BLaER1 treated with 17β-estradiol and CSF1 and Interleukin-3, amounts not matched to agents 10 nM and 100 nM (cell line): ENCODE data around the gene SMAD6.

Experiments used
- H3K27ac ChIP-seq, 11 experiments: shearing (Covaris generic); formaldehyde crosslinking; 2 replicates each; pipeline ENCODE4 v1.8.1; 2022
- H3K27me3 ChIP-seq, 11 experiments: shearing (Covaris generic); formaldehyde crosslinking; 2 replicates each; pipeline ENCODE4 v1.8.1; 2022
- H3K36me3 ChIP-seq, 11 experiments: shearing (Covaris generic); formaldehyde crosslinking; 2 replicates each; pipeline ENCODE4 v1.8.1; 2022
- H3K4me1 ChIP-seq, 10 experiments: shearing (Covaris generic); formaldehyde crosslinking; 2 replicates each; pipeline ENCODE4 v1.8.1; 2022
- H3K4me2 ChIP-seq, 11 experiments: shearing (Covaris generic); formaldehyde crosslinking; 2 replicates each; pipeline ENCODE4 v1.8.1; 2022
- H3K4me3 ChIP-seq, 10 experiments: shearing (Covaris generic); formaldehyde crosslinking; 2 replicates each; pipeline ENCODE4 v1.8.1; 2022
- H3K9ac ChIP-seq, 11 experiments: shearing (Covaris generic); formaldehyde crosslinking; 2 replicates each; pipeline ENCODE4 v1.8.1; 2022
- H3K9me3 ChIP-seq, 11 experiments: shearing (Covaris generic); formaldehyde crosslinking; replicated peaks in 1 of 11; 2 replicates each; pipeline ENCODE4 v1.8.1; 2022
- H4K20me1 ChIP-seq, 11 experiments: shearing (Covaris generic); formaldehyde crosslinking; 2 replicates each; pipeline ENCODE4 v1.8.1; 2022
- Cebpa-rat ChIP-seq, 11 experiments: shearing (Covaris generic); IDR thresholded peaks; 2 replicates each; pipeline ENCODE4 v1.8.1; 2022

The SMAD6 gene

DNA sequence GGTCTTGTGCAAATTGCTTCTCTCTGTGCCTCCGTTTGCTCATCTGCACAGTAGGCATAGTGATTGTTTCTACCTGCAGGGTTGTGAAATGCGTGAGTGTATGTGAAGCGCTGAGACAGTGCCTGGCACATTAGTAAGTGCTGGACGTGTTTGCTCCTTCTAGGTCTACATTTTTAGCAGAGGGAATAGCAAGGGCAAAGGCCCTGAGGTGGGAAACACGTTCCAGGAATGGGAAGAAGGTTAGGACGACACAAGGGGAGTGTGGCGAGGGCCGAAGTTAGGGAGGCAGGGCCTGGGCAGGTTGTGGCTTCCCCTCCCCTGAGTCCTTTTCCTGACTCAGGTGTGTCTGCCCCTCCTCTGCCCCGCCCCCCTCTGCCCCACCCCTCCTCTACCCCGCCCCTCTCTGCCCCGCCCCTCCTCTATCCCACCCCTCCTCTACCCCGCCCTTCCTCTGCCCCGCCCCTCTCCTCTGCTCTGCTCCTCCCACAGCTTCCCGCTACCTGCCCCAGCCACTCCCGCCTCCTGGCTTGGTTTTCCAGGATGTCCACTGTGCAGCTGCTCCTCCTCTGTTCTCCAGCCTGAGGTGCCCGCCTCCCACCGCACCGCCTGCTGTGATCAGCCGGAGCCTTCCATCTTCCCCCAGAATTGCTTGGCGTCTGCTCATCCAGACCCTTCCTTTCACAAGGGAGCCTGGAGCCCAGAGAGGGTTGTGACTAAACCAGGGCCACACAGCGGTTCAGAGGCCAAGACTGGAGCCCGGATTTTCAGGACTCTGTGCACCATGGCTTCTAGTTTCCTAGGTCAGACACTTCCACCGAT, 31.1 kb upstream of the SMAD6 start:
- Histone ChIP-seq H3K4me2 (no peak overlapping the region), H3K27me3 (no peaks in the 10 kb centered on the region), H3K9ac (no peak overlapping the region), H3K4me1 (peaks cover 18 to 33% (median 28%) of the 10 kb centered on the region in 10 experiments), H4K20me1 (no peaks in the 10 kb centered on the region), H3K9me3 (peaks cover 0 to 15% (median 5%) of the 10 kb centered on the region in 11 experiments; a peak in 12 of 22 replicates), H3K36me3 (no peaks in the 10 kb centered on the region), H3K4me3 (no peak overlapping the region), H3K27ac (no peak overlapping the region)
- no peak for TF ChIP-seq Cebpa-rat (IDR thresholded peaks at IDR 0.05)

DNA sequence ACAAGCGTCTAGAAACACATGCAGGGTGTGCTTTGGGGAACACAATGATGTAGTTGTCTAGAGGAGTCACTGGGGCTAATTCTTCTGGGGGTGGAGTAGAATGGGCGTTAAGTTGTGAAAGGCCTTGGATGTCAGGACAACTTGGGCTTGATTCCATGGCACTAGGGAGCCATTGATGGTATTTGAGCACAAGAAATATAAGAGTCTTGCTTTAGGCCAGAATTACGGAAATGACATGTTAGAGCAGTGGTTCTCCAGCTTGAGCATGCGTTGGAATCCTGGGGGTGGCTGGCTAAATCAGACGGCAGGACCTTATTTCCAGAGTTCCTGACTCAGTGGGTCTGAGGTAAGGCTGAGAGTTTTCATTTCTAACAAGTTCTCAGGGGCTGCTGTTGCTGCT, 29.2 kb upstream of the SMAD6 start:
- H3K27me3 ChIP-seq, result no peaks in the 10 kb centered on the region
- no peaks in the 10 kb centered on the region for H4K20me1 ChIP-seq
- H3K9ac ChIP-seq, result peak overlapping the region in 4 of 11 experiments; percentile 10 to 51 (median 19); a peak in 5 of 22 replicates
- peak overlapping the region in 8 of 11 experiments; percentile 44 to 71 (median 58); a peak in 15 of 22 replicates for H3K27ac ChIP-seq
- H3K4me1 ChIP-seq, result peaks cover 18 to 42% (median 35%) of the 10 kb centered on the region in 10 experiments
- no peak overlapping the region for H3K4me3 ChIP-seq
- no peaks in the 10 kb centered on the region for H3K36me3 ChIP-seq
- H3K4me2 ChIP-seq, result peak overlapping the region in 10 of 11 experiments; percentile 23 to 70 (median 42); a peak in 11 of 22 replicates
- no peak for TF ChIP-seq Cebpa-rat (IDR thresholded peaks at IDR 0.05)
- peaks cover 0 to 9% (median 3%) of the 10 kb centered on the region in 11 experiments; a peak in 12 of 22 replicates for H3K9me3 ChIP-seq

DNA sequence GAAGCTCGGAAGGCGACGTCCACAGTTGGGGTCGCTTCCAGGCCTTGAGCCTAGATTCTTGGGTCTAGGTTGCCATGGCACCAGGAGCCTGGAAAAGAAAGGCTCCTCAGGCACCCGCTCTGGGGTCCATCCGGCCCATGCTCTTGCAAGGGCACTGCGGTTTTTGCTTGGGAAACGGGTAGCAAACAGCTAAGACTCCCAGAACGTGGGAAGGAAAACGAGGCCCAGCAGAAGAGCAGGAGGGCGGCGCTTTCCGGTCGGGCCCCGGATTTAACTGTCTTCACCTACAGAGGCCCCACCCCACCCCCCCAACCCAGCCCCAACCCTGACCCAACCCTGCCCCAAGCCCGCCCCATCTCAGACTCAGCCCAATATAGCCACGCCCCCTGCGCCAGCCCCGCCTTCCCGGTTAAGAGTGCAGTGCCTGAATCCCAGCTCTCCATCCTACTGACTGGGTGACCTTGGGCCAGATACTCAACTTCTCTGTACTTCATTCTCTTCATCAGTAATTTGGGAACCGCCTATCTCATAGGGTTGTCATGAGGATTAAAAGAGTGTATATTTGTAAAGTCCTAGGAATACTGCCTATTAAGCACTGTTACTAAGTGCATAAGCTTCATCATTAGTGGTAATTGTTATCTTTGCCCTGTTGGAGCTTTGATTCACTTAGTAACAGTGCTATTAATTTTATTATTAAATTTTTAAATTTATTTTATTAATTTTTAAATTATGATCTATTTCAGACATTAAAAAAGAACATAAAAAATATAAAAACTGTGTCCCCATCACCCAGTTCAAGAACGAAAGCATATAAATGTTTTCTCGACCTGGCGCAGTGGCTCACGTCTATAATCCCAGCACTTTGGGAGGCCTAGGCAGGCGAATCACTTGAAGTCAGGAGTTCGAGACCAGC, 28.4 kb upstream of the SMAD6 start:
- peak overlapping the region in 8 of 11 experiments; percentile 44 to 71 (median 58); a peak in 15 of 22 replicates for H3K27ac ChIP-seq
- peak overlapping the region in 10 of 11 experiments; percentile 70 to 88 (median 78); a peak in 19 of 22 replicates for H3K4me2 ChIP-seq
- peaks cover 0 to 5% (median 0%) of the 10 kb centered on the region in 11 experiments; a peak in 4 of 22 replicates for H3K9me3 ChIP-seq
- H4K20me1 ChIP-seq, result no peaks in the 10 kb centered on the region
- H3K27me3 ChIP-seq, result no peaks in the 10 kb centered on the region
- H3K36me3 ChIP-seq, result no peaks in the 10 kb centered on the region
- no peak for TF ChIP-seq Cebpa-rat (IDR thresholded peaks at IDR 0.05)
- no peak overlapping the region for H3K4me3 ChIP-seq
- H3K9ac ChIP-seq, result peak overlapping the region in 4 of 11 experiments; percentile 10 to 51 (median 19); a peak in 5 of 22 replicates
- H3K4me1 ChIP-seq, result peaks cover 18 to 50% (median 43%) of the 10 kb centered on the region in 10 experiments

DNA sequence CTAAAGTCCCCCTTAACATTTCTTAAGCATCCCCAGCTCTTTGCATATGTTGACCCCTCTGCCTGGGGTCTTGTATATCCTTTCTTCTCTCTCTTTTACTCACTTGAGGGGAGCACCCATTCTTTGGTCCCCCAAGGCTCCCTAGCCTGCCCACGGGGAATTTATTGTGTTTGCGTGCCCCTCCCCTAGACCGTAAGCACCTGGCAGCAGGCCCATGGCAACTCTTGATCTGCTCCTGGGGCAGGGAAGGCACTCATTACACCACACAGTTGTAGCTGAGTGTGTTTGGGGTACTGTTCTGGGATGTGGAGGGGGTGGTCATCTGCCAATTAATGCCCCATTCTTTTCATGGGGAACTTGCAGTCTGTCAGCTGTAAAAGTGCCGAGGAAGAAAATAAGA, 27.3 kb upstream of the SMAD6 start:
- no peak overlapping the region; a peak in 1 of 20 replicates for H3K4me3 ChIP-seq
- H3K27me3 ChIP-seq, result no peaks in the 10 kb centered on the region
- no peaks in the 10 kb centered on the region for H4K20me1 ChIP-seq
- no peak for TF ChIP-seq Cebpa-rat (IDR thresholded peaks at IDR 0.05)
- H3K27ac ChIP-seq, result peak overlapping the region in 8 of 11 experiments; percentile 8 to 62 (median 40); a peak in 14 of 22 replicates
- peak overlapping the region; percentile 55 to 88 (median 78) for H3K4me2 ChIP-seq
- peaks cover 0 to 5% (median 0%) of the 10 kb centered on the region in 11 experiments; a peak in 3 of 22 replicates for H3K9me3 ChIP-seq
- no peaks in the 10 kb centered on the region for H3K36me3 ChIP-seq
- H3K9ac ChIP-seq, result 0 out of 22 replicates have a peak overlapping the region, but pooled peaks of 2 of the 11 experiments have one; percentile 16 to 24
- peaks cover 18 to 51% (median 46%) of the 10 kb centered on the region in 10 experiments for H3K4me1 ChIP-seq

DNA sequence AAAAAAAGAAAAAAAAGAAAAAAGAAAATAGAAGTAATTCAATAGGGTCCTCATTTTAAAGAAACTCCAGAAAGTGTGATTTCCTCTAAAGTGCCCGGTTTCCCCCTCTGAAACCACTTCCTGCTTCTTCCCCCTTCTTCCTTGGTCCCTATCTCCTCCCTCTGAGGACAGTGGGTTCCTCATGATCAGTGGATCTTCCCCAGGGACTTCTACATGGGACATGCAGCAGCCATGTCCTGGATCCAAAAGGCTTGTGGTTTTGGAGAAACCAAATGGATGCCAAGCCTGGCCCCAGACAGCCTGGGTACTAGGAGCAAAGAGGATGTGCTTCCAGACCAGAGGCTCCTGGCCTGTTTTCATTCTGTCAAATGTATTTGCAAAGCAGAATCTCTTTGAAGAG, 26.6 kb upstream of the SMAD6 start:
- H3K27ac ChIP-seq, result peak overlapping the region in 7 of 11 experiments; percentile 10 to 62 (median 46); a peak in 12 of 22 replicates

DNA sequence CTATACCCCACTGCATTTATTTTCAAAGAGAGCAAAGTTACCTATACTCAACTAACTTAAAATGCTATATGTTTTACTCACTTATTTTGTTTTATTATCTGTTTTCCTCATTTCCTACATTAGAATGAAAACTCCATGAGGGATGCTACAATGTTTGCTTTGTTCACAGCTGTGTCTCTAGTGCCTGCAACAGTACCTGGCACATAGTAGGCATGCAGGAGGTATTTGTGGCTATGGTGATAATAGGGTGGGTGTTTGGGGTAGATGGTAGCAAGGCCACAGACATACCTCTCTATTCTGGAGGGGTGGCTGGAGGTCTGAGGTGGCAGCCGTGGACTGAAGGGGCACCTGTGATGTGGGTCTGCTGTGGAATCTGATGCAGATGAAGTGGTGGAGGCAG, 24.7 kb upstream of the SMAD6 start:
- no peaks in the 10 kb centered on the region for H4K20me1 ChIP-seq
- H3K27me3 ChIP-seq, result no peaks in the 10 kb centered on the region
- no peak for TF ChIP-seq Cebpa-rat (IDR thresholded peaks at IDR 0.05)
- H3K4me2 ChIP-seq, result no peak overlapping the region
- no peak overlapping the region for H3K9ac ChIP-seq
- peaks cover 18 to 51% (median 47%) of the 10 kb centered on the region in 10 experiments for H3K4me1 ChIP-seq
- no peak overlapping the region for H3K4me3 ChIP-seq
- H3K9me3 ChIP-seq, result peaks cover 7 to 17% (median 12%) of the 10 kb centered on the region in 11 experiments; a peak in 20 of 22 replicates
- no peaks in the 10 kb centered on the region for H3K36me3 ChIP-seq
- H3K27ac ChIP-seq, result no peak overlapping the region

More for the DNA sequence above, 26.6 kb upstream of the SMAD6 start:
- Histone ChIP-seq H3K4me1 (peaks cover 18 to 51% (median 47%) of the 10 kb centered on the region in 10 experiments), H3K36me3 (no peaks in the 10 kb centered on the region), H3K4me2 (peak overlapping the region; percentile 55 to 88 (median 78)), H4K20me1 (no peaks in the 10 kb centered on the region), H3K27me3 (no peaks in the 10 kb centered on the region), H3K9me3 (peaks cover 0 to 5% (median 0%) of the 10 kb centered on the region in 11 experiments; a peak in 3 of 22 replicates), H3K9ac (peak overlapping the region in 2 of 11 experiments; percentile 7 to 19; a peak in 2 of 22 replicates), H3K4me3 (no peak overlapping the region)
- no peak for TF ChIP-seq Cebpa-rat (IDR thresholded peaks at IDR 0.05)

DNA sequence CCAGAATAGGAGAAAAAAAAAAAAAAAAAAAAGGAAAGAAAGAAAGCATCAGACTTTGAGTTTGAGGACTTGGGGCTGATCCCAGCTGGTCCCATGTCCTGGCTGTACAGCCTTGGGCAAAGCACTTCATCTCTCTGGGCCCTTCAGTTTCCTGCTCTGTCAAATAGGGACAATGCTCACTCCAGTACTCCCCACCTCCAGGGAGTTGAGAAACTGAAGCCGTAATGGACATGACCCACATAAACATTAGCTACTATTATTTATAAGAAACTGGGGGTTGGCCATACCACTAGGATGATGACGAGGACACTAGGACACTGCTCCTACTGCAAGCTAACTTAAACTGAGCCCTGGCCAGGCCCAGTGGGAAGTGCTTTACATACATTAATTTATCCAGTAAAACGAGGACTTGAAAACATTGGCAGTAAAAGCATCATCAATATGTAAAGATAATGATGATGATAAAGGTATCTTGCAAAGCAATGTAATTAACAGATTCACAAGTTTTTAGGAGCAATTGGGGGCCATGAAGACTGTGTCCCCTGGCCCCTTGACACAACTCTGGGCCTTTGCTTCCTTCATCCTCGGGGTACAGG, 22.9 kb upstream of the SMAD6 start:
- H3K4me3 ChIP-seq, result no peak overlapping the region
- H3K36me3 ChIP-seq, result no peaks in the 10 kb centered on the region
- peaks cover 26 to 50% (median 44%) of the 10 kb centered on the region in 10 experiments for H3K4me1 ChIP-seq
- TF ChIP-seq Cebpa-rat (IDR thresholded peaks at IDR 0.05), result no peak
- no peak overlapping the region for H3K9ac ChIP-seq
- H3K27me3 ChIP-seq, result no peaks in the 10 kb centered on the region
- H4K20me1 ChIP-seq, result no peaks in the 10 kb centered on the region
- peaks cover 6 to 26% (median 19%) of the 10 kb centered on the region in 11 experiments; a peak in 20 of 22 replicates for H3K9me3 ChIP-seq
- no peak overlapping the region for H3K27ac ChIP-seq
- peak overlapping the region in 3 of 11 experiments; percentile 13 to 29 (median 15); a peak in 1 of 22 replicates for H3K4me2 ChIP-seq

DNA sequence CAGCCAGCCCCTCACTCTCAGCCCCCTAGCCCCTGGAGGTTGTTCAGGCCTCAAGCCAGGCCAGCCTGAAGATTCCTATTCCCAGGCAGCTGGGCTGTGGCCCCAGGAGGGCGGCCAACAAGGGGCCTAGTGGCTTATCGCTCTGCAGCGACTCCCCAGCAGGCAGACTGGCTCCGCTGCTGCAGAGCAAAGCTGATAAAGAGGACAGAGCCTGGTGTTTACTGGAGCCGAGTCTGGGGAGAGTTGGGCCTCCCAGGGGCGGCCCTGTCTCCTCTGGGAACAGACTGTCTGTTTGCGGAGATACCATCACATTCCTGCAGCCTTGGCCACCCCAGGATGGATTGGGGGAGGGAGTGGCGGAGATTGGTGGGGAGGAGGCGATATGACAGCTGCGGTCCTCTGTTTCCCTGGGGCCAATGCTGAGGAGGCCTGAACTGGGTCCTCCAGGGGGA, 22.4 kb upstream of the SMAD6 start:
- peak overlapping the region in 3 of 11 experiments; percentile 8 to 15 (median 13); a peak in 2 of 22 replicates for H3K4me2 ChIP-seq
- no peak overlapping the region for H3K4me3 ChIP-seq
- H3K9ac ChIP-seq, result no peak overlapping the region
- peaks cover 6 to 31% (median 19%) of the 10 kb centered on the region in 11 experiments; a peak in 20 of 22 replicates for H3K9me3 ChIP-seq
- H3K4me1 ChIP-seq, result peaks cover 20 to 44% (median 39%) of the 10 kb centered on the region in 10 experiments
- H3K27me3 ChIP-seq, result no peaks in the 10 kb centered on the region
- no peak overlapping the region for H3K27ac ChIP-seq
- no peak for TF ChIP-seq Cebpa-rat (IDR thresholded peaks at IDR 0.05)
- H3K36me3 ChIP-seq, result no peaks in the 10 kb centered on the region
- H4K20me1 ChIP-seq, result no peaks in the 10 kb centered on the region
